ENCODE results near the gene RBP7.

Gene RBP7

GRCh38 chr1:10032590-10033358 lies 35.7 kb downstream of the RBP7 start, which contains the start of gene UBE4B:
Gene UBE4B, plus strand, starts transcription at chr1:10032958. Its CDS starts 713 bp downstream, at chr1:10033671.
- DNase-seq, result peak; percentile 98

- peak; percentile 69 for DNase-seq
These were observed 36.4 kb downstream of the RBP7 start for GRCh38 chr1:10033359-10033845.

GRCh38 chr1:10042746-10043145 lies 45.7 kb downstream of the RBP7 start:
- no peak for DNase-seq

GRCh38 chr1:10045480-10046355 lies 48.7 kb downstream of the RBP7 start:
- peak; percentile 98 for DNase-seq

- peak; percentile 27 for DNase-seq
These were observed 49.5 kb downstream of the RBP7 start for GRCh38 chr1:10046356-10047085.

GRCh38 chr1:10048601-10049000 lies 51.6 kb downstream of the RBP7 start:
- no peak for DNase-seq

GRCh38 chr1:10050611-10051010 lies 53.6 kb downstream of the RBP7 start:
- DNase-seq, result no peak

- no peak for DNase-seq
These were observed 54.6 kb downstream of the RBP7 start for GRCh38 chr1:10051656-10052055.

GRCh38 chr1:10052347-10052746 lies 55.3 kb downstream of the RBP7 start:
- no peak for DNase-seq

GRCh38 chr1:10054465-10054864 lies 57.4 kb downstream of the RBP7 start:
- no peak for DNase-seq

GRCh38 chr1:10056599-10056987 lies 59.6 kb downstream of the RBP7 start:
- no peak for DNase-seq

- peak; percentile 86 for DNase-seq
These were observed 60.3 kb downstream of the RBP7 start for GRCh38 chr1:10057343-10057742.

- DNase-seq, result no peak
These were observed 60.8 kb downstream of the RBP7 start for GRCh38 chr1:10057796-10058195.

GRCh38 chr1:10059342-10059718 lies 62.3 kb downstream of the RBP7 start:
- DNase-seq, result peak; percentile 12

GRCh38 chr1:10060311-10061100 lies 63.5 kb downstream of the RBP7 start:
- DNase-seq, result no peak

- DNase-seq, result no peak
These were observed 64.2 kb downstream of the RBP7 start for GRCh38 chr1:10061276-10061675.

- DNase-seq, result no peak
These were observed 66.8 kb downstream of the RBP7 start for GRCh38 chr1:10063878-10064277.

GRCh38 chr1:10064416-10065343 lies 67.7 kb downstream of the RBP7 start:
- DNase-seq, result no peak

GRCh38 chr1:10065344-10065685 lies 68.3 kb downstream of the RBP7 start:
- DNase-seq, result no peak

Data from NCI-H2171 treated with DMSO at 0.1 percent for 48 hours (cell line).